T-helper 2 cell treated with Interferon-gamma antibody and Interleukin-4, amounts not matched to agents 5 μg/mL and 100 μg/mL, for 36 hours (primary cell): ENCODE data around the gene CHD1.

Experiments
- DNase-seq: peaks from one replicate; pipeline ENCODE4 v3.0.0; 2021; ENCODE audit warnings: low spot score
- H3K27ac Mint-ChIP-seq: one replicate; pipeline ENCODE4 v1.8.0; 2021; ENCODE audit warnings: mild to moderate bottlenecking, mixed read lengths
- H3K27me3 Mint-ChIP-seq: one replicate; pipeline ENCODE4 v1.8.0; 2021; ENCODE audit warnings: low read depth, mixed read lengths
- H3K36me3 Mint-ChIP-seq: one replicate; pipeline ENCODE4 v1.8.0; 2021; ENCODE audit warnings: low read depth, mixed read lengths
- H3K4me1 Mint-ChIP-seq: one replicate; pipeline ENCODE4 v1.8.0; 2021; ENCODE audit warnings: low read depth, mixed read lengths
- H3K4me3 Mint-ChIP-seq: one replicate; pipeline ENCODE4 v1.8.0; 2022; ENCODE audit warnings: mild to moderate bottlenecking, moderate library complexity, mixed read lengths
- H3K9me3 Mint-ChIP-seq: one replicate; pipeline ENCODE4 v1.8.0; 2021; ENCODE audit warnings: mixed read lengths

CHD1 gene

DNA sequence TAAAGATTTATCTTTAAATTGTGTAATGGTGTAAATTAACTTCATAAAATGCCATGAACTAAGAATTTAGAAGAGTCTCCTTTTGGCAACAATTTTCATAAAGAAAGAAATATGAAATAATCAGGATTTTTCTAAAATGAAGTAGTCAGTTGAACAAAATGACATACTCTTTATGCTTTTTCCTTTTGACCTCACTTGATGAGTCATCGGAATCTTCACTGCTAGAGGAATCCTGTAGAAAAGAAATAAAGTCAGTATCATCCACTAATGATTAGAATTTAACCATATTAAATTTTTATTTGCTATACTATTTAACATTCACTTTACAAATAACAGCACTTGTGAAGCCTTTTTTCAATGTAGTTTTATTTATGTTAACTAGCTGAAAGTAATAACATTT is 26.1 kb downstream of the CHD1 start:
- no peak for DNase-seq
- Mint-ChIP-seq H3K4me1 (peaks cover 15% of the 10 kb centered on the region), H3K27ac (no peak overlapping the region), H3K27me3 (no peaks in the 10 kb centered on the region), H3K4me3 (no peak overlapping the region), H3K9me3 (no peaks in the 10 kb centered on the region), H3K36me3 (peaks cover 32% of the 10 kb centered on the region)

DNA sequence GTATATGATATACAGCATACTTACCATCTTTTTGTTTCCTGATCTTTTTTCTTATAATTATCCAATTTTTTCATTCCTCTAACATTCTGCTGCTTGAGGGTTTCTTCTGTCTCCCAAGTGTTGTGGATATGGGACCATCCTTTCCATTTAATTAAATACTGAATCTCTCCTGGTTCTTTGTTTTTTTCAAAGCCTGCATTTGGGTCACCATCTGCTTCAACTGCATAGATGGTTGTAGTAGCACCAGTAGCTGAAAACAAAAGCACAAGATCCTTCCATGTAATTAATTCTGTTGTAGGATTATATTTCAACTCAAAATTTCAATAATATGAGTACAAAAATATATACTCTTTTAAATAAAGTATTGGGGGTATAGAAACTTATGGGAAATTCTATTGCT is 29.4 kb downstream of the CHD1 start:
- DNase-seq = no peak
- Mint-ChIP-seq H3K4me3 (no peak overlapping the region), H3K27ac (no peak overlapping the region), H3K4me1 (peaks cover 6% of the 10 kb centered on the region), H3K9me3 (no peaks in the 10 kb centered on the region), H3K36me3 (peaks cover 45% of the 10 kb centered on the region), H3K27me3 (no peaks in the 10 kb centered on the region)

DNA sequence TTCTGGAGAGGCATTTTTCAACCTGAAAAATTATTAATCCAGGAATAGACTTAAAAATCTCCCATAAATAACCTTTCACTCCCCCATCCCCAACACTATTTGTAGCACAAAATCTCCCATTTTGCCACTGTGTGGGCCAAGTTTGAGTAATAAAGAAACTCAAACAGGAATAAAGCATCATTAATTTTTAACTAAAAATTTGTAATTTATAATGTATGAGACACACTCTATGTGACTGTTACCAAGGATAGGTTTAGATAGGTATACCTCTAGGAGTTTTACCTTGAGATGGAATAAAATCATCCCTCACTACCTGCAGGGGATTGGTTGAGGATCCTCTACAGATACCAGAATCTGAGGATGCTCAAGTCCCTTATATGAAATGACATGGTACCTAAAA is 30.1 kb downstream of the CHD1 start:
- Mint-ChIP-seq H3K4me1 (peaks cover 4% of the 10 kb centered on the region), H3K9me3 (no peaks in the 10 kb centered on the region), H3K27me3 (no peaks in the 10 kb centered on the region), H3K36me3 (peaks cover 42% of the 10 kb centered on the region), H3K27ac (no peak overlapping the region), H3K4me3 (no peak overlapping the region)
- DNase-seq = no peak

DNA sequence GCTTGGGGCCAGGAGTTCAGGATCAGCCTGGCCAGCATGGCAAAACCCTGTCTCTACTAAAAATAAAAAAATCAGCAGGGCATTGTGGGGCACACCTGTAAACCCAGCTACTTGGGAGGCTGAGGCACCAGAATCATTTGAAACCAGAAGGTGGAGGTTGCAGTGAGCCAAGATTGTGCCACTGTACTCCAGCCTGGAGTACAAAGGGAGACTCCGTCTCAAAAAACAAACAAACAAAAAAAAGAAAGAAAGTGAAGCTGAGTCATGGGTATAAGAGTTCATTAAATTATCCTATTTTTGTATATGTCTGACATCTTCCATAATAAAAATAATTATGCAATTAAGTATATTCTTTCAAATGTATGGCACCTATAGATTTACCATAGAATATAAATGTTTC is 37.2 kb downstream of the CHD1 start:
- Mint-ChIP-seq H3K4me1 (peaks cover 3% of the 10 kb centered on the region), H3K27me3 (no peaks in the 10 kb centered on the region), H3K36me3 (peaks cover 54% of the 10 kb centered on the region), H3K4me3 (no peak overlapping the region), H3K9me3 (no peaks in the 10 kb centered on the region), H3K27ac (no peak overlapping the region)
- DNase-seq = no peak

DNA sequence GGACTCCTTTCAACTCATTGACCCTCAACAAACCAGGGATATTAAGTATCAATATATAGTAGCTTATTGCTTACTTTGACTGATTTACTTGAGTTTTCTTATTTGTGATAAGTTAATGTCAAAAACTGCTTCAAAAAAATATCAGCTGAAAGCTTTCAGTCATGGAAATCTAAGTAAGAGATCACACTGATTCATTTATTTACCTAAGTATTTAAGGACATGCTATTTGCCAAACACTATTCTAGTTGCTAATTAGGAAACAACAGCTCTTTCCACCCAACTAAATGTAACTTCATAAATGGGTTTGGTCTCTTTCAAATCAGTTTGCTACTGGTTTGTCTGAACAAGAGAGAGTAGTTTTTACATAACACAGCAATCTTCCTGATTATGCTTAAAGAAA is 48.2 kb downstream of the CHD1 start:
- Mint-ChIP-seq H3K36me3 (peaks cover 64% of the 10 kb centered on the region), H3K27me3 (no peaks in the 10 kb centered on the region), H3K4me1 (peaks cover 3% of the 10 kb centered on the region), H3K4me3 (no peak overlapping the region), H3K27ac (no peak overlapping the region), H3K9me3 (no peaks in the 10 kb centered on the region)
- no peak for DNase-seq

DNA sequence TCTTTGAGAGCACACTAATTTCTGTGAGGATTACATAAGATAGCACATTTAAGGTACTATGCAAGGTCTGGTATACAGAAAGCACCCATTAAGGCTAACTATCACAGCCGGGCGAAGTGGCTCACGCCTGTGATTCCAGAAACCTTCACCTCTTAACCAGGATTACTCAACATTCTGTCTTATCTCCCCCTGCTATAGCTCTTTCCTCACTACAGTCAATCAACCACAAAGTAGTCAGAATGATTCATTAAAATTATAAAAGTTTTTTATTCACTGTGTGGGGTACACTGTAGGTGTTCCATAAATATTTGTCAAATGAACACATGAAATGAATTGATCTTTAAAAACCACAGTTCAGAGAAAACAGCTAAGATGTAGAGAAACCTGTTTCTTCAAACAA is 48.7 kb downstream of the CHD1 start:
- Mint-ChIP-seq H3K9me3 (no peaks in the 10 kb centered on the region), H3K4me1 (peaks cover 3% of the 10 kb centered on the region), H3K27me3 (no peaks in the 10 kb centered on the region), H3K4me3 (no peak overlapping the region), H3K27ac (no peak overlapping the region), H3K36me3 (peaks cover 66% of the 10 kb centered on the region)
- DNase-seq = no peak

DNA sequence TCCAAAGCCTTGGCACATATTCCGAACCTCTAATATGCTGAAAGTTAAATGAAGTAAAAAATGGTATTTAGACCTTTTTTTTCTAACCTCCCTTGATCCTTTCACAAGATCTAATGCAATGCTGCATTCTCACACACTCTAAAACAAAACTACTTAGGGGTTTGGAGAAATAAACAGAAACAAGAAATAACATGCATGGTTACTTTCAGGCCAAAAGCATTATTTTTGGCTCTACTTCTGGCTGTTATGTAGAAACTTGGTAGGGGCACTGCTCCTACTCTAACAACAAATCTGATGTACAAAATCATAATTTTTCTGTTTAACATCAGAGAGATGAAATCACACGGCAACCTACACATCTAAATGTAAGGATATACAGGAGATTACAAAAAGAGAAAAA is 51.2 kb downstream of the CHD1 start:
- no peak for DNase-seq
- no peaks in the 10 kb centered on the region for H3K27me3 Mint-ChIP-seq
- H3K9me3 Mint-ChIP-seq = no peaks in the 10 kb centered on the region
- no peak overlapping the region for H3K4me3 Mint-ChIP-seq
- H3K27ac Mint-ChIP-seq = no peak overlapping the region
- H3K4me1 Mint-ChIP-seq = peaks cover 1% of the 10 kb centered on the region
- H3K36me3 Mint-ChIP-seq = peaks cover 55% of the 10 kb centered on the region

DNA sequence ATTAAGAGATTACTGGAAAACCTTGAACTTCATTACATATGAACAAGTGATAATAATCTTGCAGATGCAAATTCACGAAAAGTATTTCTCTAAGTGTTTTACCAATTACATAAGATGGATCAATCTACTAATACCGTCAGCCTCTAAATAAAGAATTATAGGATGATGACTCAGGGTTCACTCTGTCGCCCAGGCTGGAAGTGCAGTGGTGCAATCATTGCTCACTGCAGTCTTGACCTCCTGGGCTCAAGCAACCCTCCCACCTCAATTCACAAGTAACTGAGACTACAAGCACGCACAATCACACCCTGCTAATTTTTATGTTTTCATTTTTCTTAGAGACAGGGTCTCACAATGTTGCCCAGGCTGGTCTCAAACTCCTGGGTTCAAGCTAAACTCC is 56.1 kb downstream of the CHD1 start:
- no peaks in the 10 kb centered on the region for H3K9me3 Mint-ChIP-seq
- H3K36me3 Mint-ChIP-seq = peaks cover 56% of the 10 kb centered on the region
- H3K27ac Mint-ChIP-seq = no peak overlapping the region
- H3K27me3 Mint-ChIP-seq = no peaks in the 10 kb centered on the region
- H3K4me3 Mint-ChIP-seq = no peak overlapping the region
- peaks cover 10% of the 10 kb centered on the region for H3K4me1 Mint-ChIP-seq
- no peak for DNase-seq

DNA sequence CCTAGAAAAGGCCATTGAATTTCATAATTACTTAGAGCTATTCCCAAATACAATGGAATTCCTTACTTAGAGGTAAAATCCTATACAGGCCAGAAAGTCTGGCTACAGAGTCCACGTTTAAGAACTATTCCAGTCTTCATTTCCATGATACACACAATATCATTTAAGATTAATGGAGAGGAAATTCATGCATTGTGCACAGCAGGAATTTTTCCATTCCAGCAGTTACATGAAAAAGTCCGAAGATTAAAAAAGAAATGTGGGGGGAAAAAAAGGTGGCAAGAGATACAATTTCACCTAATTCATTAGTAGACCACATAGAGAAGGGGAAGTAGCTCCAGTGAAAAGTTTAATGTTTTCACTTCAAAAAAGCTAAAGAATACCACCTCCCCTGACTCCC is 63.1 kb downstream of the CHD1 start:
- Mint-ChIP-seq H3K36me3 (peaks cover 51% of the 10 kb centered on the region), H3K27ac (no peak overlapping the region), H3K27me3 (no peaks in the 10 kb centered on the region), H3K4me3 (no peak overlapping the region), H3K9me3 (no peaks in the 10 kb centered on the region), H3K4me1 (peaks cover 12% of the 10 kb centered on the region)
- DNase-seq = no peak

DNA sequence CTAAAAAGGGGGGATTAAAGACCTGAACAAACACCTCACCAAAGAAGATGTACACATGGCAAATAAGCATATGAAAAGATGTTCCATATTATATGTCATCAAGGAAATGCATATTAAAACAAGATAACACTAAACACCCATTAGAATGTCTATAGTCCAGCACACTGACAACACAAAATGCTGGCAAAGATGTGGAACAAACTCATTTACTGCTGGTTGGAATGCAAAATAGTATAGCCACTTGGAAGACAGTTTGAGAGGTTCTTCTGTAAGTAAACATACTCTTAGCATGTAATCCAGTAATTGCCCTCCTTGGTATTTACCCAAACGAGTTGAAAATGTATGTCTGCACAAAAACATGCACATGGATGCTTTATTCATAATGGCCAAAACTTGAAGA is 81.8 kb downstream of the CHD1 start:
- Mint-ChIP-seq H3K27me3 (no peaks in the 10 kb centered on the region), H3K4me3 (no peak overlapping the region)
- DNase-seq = no peak

DNA sequence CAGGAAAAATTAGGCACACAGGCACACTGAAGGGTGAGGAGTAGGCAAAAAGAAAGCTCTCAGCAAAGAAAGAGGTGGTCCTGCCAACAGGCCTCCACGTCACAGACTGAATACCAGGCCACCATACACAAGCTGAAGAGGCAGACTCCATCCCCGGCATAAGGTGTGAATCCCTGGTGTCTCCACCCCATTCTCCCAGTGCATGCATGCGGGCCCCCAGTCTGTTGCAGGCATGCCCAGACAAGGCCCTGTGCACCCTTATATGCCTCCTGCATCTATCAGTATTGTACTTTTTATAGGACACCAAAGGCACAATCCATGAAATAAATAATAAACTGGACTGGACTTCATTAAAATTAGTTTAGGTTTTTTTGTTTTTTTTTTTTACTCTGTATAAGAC is 82.3 kb downstream of the CHD1 start:
- H3K27me3 Mint-ChIP-seq = no peaks in the 10 kb centered on the region
- H3K4me1 Mint-ChIP-seq = no peaks in the 10 kb centered on the region

More for the DNA sequence above, 81.8 kb downstream of the CHD1 start:
- Mint-ChIP-seq H3K4me1 (no peaks in the 10 kb centered on the region), H3K36me3 (no peaks in the 10 kb centered on the region), H3K9me3 (no peaks in the 10 kb centered on the region), H3K27ac (no peak overlapping the region)

DNA sequence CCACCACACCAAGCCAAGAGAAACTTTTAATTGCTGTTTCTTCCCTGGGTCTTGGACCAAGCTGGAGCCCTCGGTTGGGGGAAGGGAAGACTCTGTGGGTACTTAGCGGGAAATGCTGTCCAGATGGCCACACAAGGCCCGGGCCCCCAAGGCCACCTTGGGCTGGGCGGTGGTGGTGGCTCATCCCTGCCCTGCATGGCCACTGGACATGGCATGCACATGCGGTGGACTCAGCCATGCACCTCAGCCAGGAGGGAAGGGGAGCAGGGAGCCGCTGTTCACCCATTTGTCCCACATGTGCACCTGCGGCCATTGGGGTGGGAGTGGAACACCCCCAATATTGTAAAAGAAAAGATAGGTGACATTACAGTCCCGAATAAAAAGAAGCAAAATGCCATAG is 82.9 kb downstream of the CHD1 start:
- Mint-ChIP-seq H3K4me1 (no peaks in the 10 kb centered on the region), H3K27ac (no peak overlapping the region), H3K9me3 (no peaks in the 10 kb centered on the region), H3K4me3 (no peak overlapping the region), H3K27me3 (no peaks in the 10 kb centered on the region), H3K36me3 (no peaks in the 10 kb centered on the region)
- DNase-seq = no peak

More for the DNA sequence above, 82.3 kb downstream of the CHD1 start:
- H3K9me3 Mint-ChIP-seq = no peaks in the 10 kb centered on the region
- no peak for DNase-seq
- H3K4me3 Mint-ChIP-seq = no peak overlapping the region
- no peaks in the 10 kb centered on the region for H3K36me3 Mint-ChIP-seq
- H3K27ac Mint-ChIP-seq = no peak overlapping the region

DNA sequence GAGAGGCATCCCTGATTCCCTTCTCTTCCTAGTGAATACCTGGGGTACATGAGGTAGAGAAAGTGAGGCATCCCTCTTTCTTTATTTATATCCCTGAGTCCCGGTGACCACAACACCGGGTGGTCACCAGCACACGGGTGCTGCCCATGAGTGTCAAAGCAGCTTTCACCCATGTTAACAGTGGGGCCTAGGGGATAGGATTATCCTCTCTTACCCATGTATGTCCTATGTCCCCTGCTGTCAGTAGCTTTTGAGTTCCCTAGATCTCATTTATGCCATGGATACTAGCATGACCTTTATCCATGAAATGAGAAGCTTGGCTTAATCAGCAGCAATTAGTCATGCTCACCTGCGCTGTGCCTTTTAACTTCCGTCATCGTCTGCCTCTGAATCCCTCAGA is 83.9 kb downstream of the CHD1 start:
- Mint-ChIP-seq H3K27ac (no peak overlapping the region), H3K27me3 (no peaks in the 10 kb centered on the region), H3K4me1 (peaks cover under 1% of the 10 kb centered on the region), H3K4me3 (no peak overlapping the region), H3K9me3 (no peaks in the 10 kb centered on the region), H3K36me3 (no peaks in the 10 kb centered on the region)
- no peak for DNase-seq

DNA sequence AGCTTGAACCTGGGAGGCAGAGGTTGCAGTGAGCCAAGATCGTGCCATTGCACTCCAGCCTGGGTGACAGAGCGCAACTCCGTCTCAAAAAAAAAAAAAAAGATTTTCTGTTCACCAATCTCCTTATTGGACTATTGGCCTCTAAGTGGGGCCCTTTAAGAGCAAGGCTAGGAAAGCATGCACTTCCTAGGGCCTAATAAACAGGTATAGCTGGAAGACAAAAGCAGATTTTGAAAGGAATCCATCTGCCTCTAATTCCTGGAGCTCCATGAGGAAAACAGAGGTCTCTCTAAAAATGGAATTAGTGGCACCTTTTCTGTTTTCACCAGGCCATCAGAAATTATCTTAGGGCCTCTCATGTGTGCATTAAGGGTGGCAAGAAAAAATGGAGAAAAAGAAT is 85.3 kb downstream of the CHD1 start:
- DNase-seq = no peak
- peaks cover 2% of the 10 kb centered on the region for H3K4me1 Mint-ChIP-seq
- no peak overlapping the region for H3K27ac Mint-ChIP-seq
- no peaks in the 10 kb centered on the region for H3K36me3 Mint-ChIP-seq
- H3K9me3 Mint-ChIP-seq = no peaks in the 10 kb centered on the region
- no peak overlapping the region for H3K4me3 Mint-ChIP-seq
- no peaks in the 10 kb centered on the region for H3K27me3 Mint-ChIP-seq

DNA sequence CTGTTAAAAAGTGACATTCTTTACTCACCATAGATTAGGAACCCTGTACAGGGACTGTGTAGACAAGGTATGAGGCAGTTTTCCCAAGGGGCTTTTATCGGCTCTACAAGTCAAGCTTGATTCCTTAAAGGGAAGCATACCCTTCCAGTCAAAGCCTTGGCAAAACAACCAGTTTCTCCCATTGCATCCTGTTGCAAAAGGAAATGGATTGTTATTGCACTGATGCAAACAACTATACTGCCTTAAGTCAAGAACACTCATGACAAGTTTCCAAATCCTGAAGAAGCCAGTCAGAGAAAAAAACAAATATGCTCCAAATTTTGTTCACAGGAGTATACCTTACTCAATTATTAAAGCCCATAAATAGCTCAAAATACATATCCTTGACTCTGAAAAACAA is 87.9 kb downstream of the CHD1 start:
- H3K27me3 Mint-ChIP-seq = no peaks in the 10 kb centered on the region
- H3K27ac Mint-ChIP-seq = no peak overlapping the region
- no peak overlapping the region for H3K4me3 Mint-ChIP-seq
- no peaks in the 10 kb centered on the region for H3K9me3 Mint-ChIP-seq
- DNase-seq = no peak
- peaks cover 2% of the 10 kb centered on the region for H3K4me1 Mint-ChIP-seq
- H3K36me3 Mint-ChIP-seq = no peaks in the 10 kb centered on the region
